GM18907 (cell line): ENCODE results near the gene RXFP3.
"Not testable (repeated sequence)": the region's sequence is repeated elsewhere in the genome, so short reads cannot be mapped to it uniquely, and the experiment has no call there.

Experiments used
- ATAC-seq: cut with Tn5 transposase; IDR thresholded peaks from one replicate; pipeline ENCODE4 v1.9.1; 2021; ENCODE audit warnings: mild to moderate bottlenecking, moderate library complexity; ENCODE audit not compliant: unreplicated experiment

RXFP3 gene

GRCh38 chr5:33936381-33937016 lies at the start of gene RXFP3:
TSS of gene RXFP3 (plus strand) at chr5:33936386. CDS start at chr5:33936741, 355 bp downstream.
- ATAC-seq = no peak

GRCh38 chr5:33887268-33887667 lies 48.9 kb upstream of the RXFP3 start:
- ATAC-seq = no peak

GRCh38 chr5:33888587-33888986 lies 47.6 kb upstream of the RXFP3 start:
- no peak for ATAC-seq

GRCh38 chr5:33890131-33891032 lies 45.8 kb upstream of the RXFP3 start:
- ATAC-seq = peak; percentile 57

- ATAC-seq = no peak
Measured at GRCh38 chr5:33891446-33891787, 44.8 kb upstream of the RXFP3 start.

GRCh38 chr5:33891788-33892619 lies 44.2 kb upstream of the RXFP3 start, which contains the start of gene ADAMTS12:
TSS of gene ADAMTS12 (minus strand) at chr5:33891990. CDS start at chr5:33891856, 134 bp downstream.
- no peak for ATAC-seq

GRCh38 chr5:33892620-33893137 lies 43.5 kb upstream of the RXFP3 start:
- no peak for ATAC-seq

- ATAC-seq = no peak
Measured at GRCh38 chr5:33894566-33894965, 41.6 kb upstream of the RXFP3 start.

- ATAC-seq = no peak
Measured at GRCh38 chr5:33901156-33901555, 35.0 kb upstream of the RXFP3 start.

- ATAC-seq = no peak
Measured at GRCh38 chr5:33903118-33903517, 33.1 kb upstream of the RXFP3 start.

GRCh38 chr5:33905381-33905780 lies 30.8 kb upstream of the RXFP3 start:
- no peak for ATAC-seq

- ATAC-seq = not testable (repeated sequence)
Measured at GRCh38 chr5:33906248-33906647, 29.9 kb upstream of the RXFP3 start.

- not testable (repeated sequence) for ATAC-seq
Measured at GRCh38 chr5:33914844-33915243, 21.3 kb upstream of the RXFP3 start.

- no peak for ATAC-seq
Measured at GRCh38 chr5:33921002-33921401, 15.2 kb upstream of the RXFP3 start.

GRCh38 chr5:33925278-33925677 lies 10.9 kb upstream of the RXFP3 start:
- ATAC-seq = no peak

GRCh38 chr5:33927685-33928084 lies 8.5 kb upstream of the RXFP3 start:
- no peak for ATAC-seq

GRCh38 chr5:33928283-33928682 lies 7.9 kb upstream of the RXFP3 start:
- no peak for ATAC-seq

- ATAC-seq = no peak
Measured at GRCh38 chr5:33929925-33930690, 6.1 kb upstream of the RXFP3 start.

- no peak for ATAC-seq
Measured at GRCh38 chr5:33931136-33931535, 5.0 kb upstream of the RXFP3 start.

- ATAC-seq = peak; percentile 88
Measured at GRCh38 chr5:33933723-33934169, 2.4 kb upstream of the RXFP3 start.
